Measurements from ENCODE around the gene TREX2. TPM values are rescaled to one million over a fixed set of nuclear protein-coding genes. Genes with fewer than 3 reads are reported as not detected.
A peak's percentile ranks its signal among the peaks of the same experiment; 100 is the strongest.
"Not testable (repeated sequence)": the region's sequence is repeated elsewhere in the genome, so short reads cannot be mapped to it uniquely, and the experiment has no call there.

TREX2 gene
- total RNA-seq, 1 experiment from 2014 or later = 7.3 TPM

DNA sequence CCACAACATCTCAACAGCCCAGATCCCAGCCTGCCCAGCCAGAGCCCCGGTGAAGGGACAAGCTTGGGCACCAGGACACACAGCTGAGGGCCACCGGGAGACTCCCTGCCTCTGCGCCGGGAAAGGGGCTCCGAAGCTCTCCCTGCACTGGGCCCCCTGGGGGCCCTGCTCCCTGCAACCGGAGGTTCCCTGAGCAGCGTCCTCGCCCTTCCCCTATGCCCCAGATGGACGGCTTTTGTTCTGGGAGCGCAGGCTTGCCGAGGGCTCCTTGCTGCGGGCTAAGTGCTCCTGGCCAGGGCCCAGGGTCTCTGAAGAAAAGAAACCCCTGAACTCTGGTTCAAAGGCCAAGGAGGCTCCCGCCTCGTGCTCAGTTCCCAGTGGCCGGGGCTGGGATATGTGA, 35.5 kb downstream of the TREX2 start:
- no peak for DNase-seq (ENCODE audit: low spot score)

DNA sequence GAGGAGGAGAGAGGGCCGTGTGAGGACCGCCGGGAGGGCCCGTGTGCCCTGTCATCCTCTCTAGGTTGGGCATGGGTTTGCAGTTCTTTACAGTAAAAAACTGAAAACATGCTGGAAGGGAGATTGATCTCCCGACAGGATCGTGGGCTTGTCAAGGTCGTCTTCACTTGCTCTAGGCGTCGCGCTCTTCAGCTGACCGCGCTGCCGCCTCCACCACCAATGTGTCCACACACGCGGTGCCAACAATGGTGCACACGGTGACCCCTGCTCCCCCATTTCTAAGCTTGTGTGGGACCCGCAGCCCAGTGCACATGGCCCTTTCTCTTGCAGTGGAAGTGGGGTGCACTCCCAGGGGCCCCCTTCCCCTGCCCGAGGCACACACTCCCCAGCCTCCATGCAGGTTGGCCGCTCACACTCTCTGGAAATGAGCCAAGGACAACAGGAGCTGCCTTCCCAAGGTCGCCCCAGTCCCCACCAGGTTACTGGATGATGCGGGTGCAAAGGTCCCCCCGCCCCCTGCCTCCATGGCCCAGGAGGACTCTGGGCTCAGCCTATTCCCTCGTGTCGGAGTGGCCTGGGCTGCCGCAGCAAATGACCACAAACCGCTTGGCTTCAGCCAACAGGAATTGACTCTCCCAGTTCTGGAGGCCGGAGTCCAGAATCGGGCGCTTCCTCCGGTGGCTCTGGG, 36.3 kb downstream of the TREX2 start:
- no peak for DNase-seq (ENCODE audit: low spot score)

DNA sequence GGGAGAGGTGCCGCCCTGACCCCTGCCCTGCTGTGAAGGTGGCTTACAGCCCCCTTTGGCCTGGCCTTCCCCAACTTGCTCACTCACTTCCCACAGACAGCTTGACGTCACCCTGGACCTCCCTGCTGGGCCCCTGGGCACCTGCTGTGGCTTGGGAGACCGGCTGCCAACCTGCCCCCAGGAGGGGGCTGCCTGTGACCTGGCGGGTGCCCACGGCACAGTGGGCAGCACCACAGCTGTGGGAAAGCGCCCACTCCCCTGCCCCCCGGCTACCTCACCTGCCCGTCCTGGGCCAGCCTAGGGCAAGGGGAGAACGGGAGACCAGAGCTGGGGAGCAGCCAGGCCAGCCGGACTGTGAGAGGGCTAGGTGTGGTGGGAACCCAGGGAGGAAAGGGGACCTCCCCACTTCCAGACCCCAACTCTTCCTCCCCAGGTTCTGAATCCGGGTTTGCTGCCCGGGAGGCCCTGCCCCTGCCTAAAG, 36.9 kb downstream of the TREX2 start:
- DNase-seq (ENCODE audit: low spot score) = no peak

DNA sequence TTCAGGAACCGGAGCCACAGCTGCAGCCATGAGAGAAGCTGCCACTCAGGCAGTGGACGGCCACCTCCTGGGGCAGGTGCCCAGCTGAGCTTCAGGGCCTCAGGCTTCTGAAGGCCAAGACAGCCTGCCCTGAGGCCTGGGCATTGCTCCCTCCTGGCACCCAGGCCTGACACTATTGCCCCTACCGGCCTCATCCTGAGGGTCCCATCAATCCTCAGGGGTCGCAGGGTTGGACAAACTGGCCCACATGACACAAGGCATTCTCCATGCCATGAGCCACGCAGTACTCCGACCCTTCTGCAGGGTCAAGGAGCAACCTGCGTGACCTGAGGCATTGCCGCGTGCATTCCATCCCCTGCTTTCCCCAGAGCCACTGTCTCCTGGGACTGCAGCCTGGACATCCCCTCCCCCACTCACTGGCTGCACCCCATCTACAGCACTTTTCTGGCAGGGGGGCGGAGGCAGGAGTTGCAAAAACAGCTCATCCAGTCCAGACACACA, 37.6 kb downstream of the TREX2 start:
- DNase-seq (ENCODE audit: low spot score) = no peak

DNA sequence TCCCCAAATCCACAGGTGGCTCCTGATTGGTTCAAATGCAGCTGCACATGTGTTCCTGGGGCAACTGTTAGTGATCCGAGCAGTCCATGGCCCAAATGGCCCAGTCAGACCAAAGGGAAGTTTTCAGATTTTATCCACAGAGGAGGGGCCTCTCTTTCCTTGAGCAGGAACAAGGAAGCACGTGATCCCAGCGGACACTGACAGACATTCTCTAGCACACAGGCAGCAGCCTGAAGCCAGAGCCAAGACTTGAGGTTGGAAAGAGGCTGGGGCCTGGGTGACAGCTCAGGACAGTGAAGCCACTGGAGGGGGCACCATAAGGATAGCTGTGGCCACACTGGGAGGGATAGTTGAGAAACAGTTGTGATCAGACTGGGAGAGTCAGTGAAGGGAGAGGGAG, 38.1 kb downstream of the TREX2 start:
- DNase-seq (ENCODE audit: low spot score) = no peak

DNA sequence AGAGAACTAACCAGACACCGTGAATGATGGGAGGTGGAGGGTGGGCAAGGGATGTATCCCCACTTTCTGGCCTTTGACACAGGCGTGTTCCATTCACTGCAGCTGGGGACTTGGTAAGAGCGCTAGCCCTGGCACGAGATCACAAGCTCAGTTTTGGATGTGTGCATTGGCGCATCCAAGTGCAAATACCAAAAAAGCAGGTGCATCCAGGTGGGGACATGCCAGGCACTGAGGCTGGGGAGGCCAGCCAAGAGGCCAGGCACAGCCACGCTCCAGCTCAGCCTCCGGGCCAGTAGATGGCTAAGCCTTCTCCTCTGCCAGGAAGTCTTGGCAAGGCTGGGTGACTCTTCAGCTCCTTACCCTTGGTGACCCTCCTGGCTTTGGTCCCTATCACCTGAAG, 39.0 kb downstream of the TREX2 start:
- DNase-seq (ENCODE audit: low spot score) = no peak

DNA sequence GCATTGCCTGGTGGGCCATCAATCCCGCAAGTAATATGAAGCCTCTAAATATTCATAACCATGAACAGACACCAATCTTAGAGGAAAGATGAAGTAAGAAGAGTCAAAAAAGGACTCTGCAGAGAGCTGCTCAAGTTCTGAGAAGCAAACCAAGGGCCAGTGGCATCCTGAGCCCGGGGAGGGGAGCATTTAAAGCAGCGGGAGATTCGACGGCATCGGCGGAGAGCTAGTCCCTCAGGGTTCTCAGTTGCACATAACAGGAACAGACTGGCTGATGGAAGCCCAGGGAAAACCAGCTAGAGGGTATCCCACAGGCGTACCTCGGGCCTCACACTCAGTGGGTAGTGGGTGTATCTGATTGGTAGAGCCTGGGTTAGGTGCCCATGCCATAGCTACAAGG, 39.8 kb downstream of the TREX2 start:
- no peak for DNase-seq (ENCODE audit: low spot score)

DNA sequence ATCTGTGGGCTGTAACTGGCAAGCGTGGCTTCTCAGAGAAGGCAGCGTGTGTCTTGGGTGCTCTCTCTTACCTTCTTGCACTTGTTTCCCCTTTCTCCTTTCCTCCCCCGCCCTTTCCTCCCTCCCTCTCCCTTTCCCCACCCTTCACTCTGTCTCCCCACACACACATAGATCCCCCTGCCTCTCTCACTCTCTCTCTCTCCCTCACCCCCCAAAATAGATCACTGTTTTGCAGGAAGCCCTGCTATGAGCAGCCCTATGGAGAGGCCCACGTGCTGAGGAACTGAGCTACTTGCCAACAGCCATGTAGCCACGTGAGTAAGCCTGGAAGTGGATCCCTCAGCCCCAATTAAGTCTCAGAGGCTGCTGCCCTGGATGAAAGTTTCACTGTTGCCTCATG, 40.4 kb downstream of the TREX2 start:
- DNase-seq (ENCODE audit: low spot score) = no peak

DNA sequence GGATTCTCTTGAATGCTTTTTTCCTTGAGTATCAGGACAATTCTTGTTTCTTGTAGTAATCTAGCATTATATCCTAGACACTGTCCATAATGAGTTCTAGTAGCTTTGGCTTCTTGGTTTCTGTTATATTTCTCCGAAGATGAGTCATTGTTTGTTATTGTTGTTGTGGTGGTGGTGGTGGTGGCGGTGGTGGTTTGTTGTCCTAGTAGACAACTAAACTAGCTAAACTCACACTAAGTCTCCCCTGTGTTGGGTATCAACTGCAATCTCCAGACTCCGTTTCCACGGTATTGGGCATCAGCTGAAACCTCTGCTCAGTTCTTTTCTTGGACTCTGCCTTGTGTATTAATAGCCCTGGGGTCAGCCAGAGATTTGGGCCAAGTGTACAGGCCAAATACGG, 41.5 kb downstream of the TREX2 start:
- DNase-seq (ENCODE audit: low spot score) = not testable (repeated sequence)

DNA sequence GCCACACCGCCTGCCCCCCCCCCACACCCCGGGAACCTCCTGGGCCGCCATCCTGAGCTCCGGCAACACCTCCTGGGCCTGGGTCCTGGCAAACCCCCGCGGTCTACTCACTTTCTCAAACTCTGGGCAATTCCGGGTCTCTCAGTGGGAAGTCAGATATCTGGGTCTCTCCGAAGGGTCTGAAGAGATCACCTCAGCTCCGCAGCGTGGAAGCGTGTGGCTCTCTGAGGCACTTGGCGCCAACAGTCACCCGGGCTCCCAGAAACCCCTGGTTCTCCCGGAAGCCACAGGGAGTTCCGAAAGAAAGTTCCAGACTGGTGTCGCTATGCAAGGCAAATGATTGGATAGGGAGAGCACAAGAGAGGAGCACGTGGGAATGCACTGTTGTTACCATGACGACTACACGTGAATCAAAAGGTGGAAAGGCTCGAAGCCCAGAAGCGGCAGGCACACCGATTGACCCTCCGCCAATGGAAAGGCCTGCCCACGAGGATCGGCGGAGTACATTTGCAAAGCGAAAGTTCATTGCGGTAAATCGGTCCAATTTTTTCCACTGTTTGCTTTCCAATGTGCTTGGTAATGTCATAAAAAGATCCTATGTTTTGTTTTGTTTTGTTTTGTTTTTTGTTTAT, 44.6 kb downstream of the TREX2 start, which contains the start of gene PNMA6E:
PNMA6E (minus strand) TSS at position 218 of the 632 bp plus-strand sequence. CDS start 2,501 bp downstream, outside the sequence.
- no peak for DNase-seq (ENCODE audit: low spot score)

DNA sequence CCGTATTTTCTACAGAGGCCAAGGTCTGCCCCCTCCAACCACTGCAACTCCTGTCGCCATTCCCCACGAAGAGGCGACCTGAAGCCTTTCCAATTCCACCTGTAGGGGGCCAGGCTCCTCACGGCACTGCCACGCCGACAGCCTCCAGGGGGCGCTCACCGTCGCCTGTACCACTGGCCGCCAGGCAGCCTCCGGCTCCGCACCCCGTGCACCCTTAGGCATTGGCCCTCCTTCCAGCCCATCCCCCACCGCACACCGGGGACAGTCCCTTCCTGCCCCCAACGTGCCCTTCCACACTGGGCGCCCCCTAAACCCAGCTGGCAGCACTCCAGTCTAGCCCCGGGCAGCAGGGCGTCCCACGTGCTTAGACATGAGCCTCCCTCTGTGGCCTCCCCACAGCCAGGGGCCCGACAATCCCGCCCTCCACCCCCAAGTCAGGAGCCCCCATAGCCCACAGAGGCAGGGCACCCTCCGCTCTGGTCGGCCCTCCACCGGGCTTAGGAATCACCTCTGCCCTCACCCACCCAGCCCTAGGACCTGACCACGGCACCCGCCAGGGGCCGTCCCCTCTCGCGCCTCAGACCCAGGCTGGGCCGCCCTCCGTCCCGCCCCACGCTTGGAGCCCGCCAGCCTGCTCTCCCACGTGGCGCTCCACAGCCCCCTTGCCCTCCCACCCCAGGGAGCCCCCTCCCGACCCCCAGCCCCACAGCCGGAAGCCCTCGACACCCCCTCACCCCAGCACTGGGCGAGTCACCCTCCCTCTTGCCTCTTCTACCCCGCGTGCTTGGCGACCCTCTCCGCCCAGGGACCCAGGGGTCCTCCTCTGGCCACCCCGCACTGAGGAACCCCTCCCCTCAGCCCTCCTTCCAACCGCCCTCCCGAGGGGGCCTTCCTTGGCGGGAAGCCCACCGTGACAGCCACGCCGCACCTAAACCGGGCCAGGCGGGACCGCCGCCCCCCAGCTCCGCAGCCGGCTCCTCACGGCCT, 45.4 kb downstream of the TREX2 start:
- peak; percentile 71 for DNase-seq (ENCODE audit: low spot score)

DNA sequence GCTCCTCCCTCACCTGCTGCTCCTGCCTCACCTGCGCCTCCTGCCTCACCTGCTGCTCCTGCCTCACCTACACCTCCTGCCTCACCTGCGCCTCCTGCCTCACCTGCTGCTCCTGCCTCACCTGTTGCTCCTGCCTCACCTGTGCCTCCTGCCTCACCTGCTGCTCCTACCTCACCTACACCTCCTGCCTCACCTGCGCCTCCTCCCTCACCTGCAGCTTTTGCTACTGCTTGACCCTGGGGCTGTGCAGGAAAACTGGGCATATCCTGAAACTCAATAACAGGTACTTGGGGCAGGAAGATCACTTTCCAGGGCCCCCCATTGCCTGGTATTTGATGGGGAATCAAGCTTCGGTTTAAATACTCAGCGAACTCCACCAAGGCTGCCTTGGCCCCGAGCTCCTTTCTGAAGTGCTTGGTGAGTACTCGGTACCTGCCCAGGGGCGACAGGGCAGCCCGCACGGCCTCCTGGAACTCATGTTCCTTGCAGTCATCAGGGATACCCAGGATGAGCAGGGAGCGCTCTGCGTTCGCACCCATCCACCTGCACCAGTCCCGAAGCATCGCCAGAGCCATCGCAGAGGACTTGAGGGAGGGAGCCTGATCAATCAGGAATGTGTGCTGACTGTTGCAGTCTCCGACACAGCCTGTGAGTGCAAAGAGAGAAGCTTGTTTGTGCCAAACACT, 47.4 kb downstream of the TREX2 start:
- no peak for DNase-seq (ENCODE audit: low spot score)

DNA sequence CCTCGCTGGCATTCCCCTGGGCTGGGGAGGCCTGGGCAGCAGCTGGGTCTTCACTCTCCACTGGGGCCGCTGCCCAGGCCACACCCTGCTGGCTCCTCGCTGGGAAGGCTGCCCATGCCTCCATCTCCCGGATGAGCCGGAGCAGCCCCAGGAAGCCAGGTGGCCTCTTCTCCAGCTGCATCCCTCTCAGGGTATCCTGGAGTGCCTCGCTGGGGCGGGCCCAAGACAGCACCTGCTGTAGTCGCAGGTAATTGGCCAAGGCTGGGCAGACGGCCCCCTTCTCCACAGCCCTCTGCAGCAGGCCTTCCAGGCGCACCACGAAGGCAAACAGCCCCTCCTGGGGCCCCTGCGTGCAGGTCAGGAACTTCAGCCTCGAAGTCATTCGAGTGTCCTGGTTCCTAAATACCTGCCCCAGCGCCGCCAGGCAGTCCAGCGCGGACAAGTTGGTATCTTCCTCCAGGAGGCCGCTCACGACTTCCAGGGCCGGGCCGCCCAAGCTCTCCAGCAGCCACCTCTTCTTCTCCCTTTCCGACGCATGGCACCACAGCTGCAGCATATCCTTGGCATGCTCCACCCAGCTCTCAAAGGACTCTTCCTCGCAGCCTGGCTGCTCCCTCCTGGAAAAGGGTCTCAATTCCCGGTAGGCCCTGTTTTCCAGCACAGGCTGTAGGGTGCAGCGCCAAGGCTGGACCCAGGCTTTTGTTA, 48.4 kb downstream of the TREX2 start:
- DNase-seq (ENCODE audit: low spot score) = no peak

DNA sequence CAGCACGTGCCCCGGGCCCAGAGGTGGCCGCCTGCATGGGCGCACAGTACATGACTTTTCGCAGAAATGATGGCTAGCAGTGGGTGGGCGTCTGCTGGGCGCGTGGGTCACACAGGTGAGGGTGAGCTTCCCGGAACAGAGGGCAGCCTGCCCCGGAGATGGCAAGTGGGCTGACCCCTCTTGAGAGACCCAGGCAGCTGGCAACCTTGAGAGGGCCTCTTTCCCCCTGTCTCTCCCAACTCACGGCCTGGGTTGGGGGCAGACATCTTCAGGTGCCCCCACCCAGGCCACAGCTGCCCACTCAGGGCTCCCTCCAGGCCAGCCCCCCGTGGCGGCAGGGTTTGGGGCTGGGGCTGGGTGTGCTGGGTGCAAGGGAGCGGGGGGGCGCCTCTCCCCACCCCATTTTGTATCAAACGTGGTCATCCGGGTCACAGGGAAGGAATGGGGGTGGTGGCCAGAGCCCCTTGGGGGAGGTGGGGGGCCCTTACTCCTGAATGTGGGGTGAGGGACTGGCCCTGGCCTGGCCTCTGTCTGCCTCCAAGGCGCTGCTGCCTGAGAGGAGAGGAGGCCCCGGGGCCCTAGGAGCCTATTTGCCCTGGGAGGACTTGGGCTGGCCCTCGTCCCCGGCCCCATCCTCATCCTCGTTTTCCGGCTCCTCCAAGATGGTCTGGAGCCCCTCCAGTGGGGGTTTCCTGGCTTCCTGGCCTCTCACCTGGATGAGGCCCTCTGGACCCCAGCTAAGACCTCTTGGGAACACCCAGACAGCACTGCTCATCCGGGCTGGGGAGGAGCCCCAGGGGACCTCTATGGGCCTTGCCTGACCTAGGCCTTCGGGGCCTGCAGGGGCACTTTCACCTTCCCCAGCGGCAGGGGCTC, 49.3 kb downstream of the TREX2 start:
- DNase-seq (ENCODE audit: low spot score) = no peak

DNA sequence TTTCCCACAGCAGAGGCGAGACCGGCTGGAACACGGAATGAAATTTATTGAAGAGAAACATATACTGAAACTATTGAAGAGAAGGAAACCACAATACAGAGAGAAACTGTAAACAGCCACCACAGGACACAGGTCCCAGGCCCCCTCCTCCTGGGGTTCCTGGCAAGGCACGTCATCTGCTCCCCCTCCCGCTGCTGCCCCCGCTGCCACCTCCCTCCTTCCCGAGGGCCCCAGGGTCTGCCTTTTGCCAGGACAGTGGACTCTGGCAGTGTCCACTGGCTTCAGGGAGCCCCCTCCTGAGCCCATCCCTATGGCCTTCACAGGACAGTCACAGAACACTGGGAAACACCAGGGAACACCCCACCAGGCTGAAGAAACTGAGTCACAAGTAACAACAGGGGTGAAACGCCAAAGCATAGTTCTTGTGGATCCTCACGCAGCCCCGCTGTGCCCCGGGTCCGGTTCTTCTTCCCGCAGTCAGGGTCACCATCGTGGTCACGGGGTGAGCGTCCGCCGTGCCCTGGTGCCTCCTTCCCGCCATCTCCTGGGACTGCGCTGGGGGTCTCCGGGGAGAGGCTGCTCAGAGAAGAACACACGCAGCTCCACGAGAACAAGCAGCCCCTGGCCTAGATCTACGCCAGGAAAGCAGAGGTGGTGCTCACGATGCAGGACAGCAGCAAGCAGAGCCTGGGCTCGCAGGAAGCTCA, 50.1 kb downstream of the TREX2 start:
- DNase-seq (ENCODE audit: low spot score) = no peak

DNA sequence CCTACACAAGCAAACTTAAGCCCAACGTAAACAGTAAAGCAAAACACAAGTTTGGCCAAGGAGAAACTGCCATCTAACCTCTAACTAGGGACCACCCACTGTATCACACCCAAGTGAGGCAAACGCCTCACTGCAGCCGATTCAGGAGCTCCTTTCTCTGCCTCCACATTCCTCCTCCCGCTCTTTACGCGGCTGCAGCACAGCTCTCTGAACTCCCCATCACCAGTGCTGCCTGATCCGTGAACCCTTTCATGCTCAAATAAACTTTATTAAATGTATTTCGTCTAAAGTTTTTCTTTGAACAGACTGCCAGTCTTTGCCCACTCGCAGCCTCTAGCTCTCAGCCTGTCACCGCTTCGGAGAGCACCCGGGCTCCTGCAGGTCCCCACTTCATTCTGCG, 51.2 kb downstream of the TREX2 start:
- no peak for DNase-seq (ENCODE audit: low spot score)

Data from HT-29 (cell line).